Measurements from ENCODE around the gene ZSCAN20. TPM values are rescaled to one million over a fixed set of nuclear protein-coding genes. Genes with fewer than 3 reads are reported as not detected.

The ZSCAN20 gene
- total RNA-seq, 1 donor from 2014 or later, result 6.9 TPM

- Histone ChIP-seq H3K4me1 (ENCODE audit: insufficient read depth, low read length) (peaks cover 42% of the 10 kb centered on the region), H4K20me1 (ENCODE audit: insufficient read depth, low read length) (no peaks in the 10 kb centered on the region), H2AFZ (ENCODE audit: low read depth, low read length) (no peak overlapping the region), H3K27me3 (ENCODE audit: insufficient read depth, low read length) (no peaks in the 10 kb centered on the region), H3K27ac (ENCODE audit: low read depth, low read length) (no peak overlapping the region), H3K36me3 (ENCODE audit: insufficient read depth, low read length) (no peaks in the 10 kb centered on the region), H3K9ac (ENCODE audit: low read length) (peak overlapping the region; percentile 23), H3K4me3 (ENCODE audit: insufficient read depth, low read depth, low read length) (no peak overlapping the region), H3K4me2 (ENCODE audit: low read length) (peak overlapping the region; percentile 8), H3K79me2 (ENCODE audit: insufficient read depth, low read length) (no peaks in the 10 kb centered on the region), H3K9me3 (ENCODE audit: insufficient read depth, low read depth, low read length) (no peaks in the 10 kb centered on the region)
- peak; percentile 96 for FAIRE-seq
- peaks cover 3% of the 10 kb centered on the region for H3K9me3 Mint-ChIP-seq (ENCODE audit: unreplicated experiment)
- no peak overlapping the region for H3K4me3 Mint-ChIP-seq (ENCODE audit: unreplicated experiment)
- DNase-seq (ENCODE audit: low read depth), result peak; percentile 74
- H3K27ac Mint-ChIP-seq (ENCODE audit: unreplicated experiment), result no peak overlapping the region
- H3K27me3 Mint-ChIP-seq (ENCODE audit: low read depth, unreplicated experiment), result no peaks in the 10 kb centered on the region
- no peaks in the 10 kb centered on the region for H3K36me3 Mint-ChIP-seq (ENCODE audit: low read depth, unreplicated experiment)
- H3K4me1 Mint-ChIP-seq (ENCODE audit: low read depth, unreplicated experiment), result peaks cover 36% of the 10 kb centered on the region
- no peak for TF ChIP-seq EZH2 (IDR thresholded peaks at IDR 0.05; ENCODE audit: insufficient read depth, low read length)
- TF ChIP-seq, protein P1, sequence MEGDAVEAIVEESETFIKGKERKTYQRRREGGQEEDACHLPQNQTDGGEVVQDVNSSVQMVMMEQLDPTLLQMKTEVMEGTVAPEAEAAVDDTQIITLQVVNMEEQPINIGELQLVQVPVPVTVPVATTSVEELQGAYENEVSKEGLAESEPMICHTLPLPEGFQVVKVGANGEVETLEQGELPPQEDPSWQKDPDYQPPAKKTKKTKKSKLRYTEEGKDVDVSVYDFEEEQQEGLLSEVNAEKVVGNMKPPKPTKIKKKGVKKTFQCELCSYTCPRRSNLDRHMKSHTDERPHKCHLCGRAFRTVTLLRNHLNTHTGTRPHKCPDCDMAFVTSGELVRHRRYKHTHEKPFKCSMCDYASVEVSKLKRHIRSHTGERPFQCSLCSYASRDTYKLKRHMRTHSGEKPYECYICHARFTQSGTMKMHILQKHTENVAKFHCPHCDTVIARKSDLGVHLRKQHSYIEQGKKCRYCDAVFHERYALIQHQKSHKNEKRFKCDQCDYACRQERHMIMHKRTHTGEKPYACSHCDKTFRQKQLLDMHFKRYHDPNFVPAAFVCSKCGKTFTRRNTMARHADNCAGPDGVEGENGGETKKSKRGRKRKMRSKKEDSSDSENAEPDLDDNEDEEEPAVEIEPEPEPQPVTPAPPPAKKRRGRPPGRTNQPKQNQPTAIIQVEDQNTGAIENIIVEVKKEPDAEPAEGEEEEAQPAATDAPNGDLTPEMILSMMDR (IDR thresholded peaks at IDR 0.05; ENCODE audit: insufficient read depth, low read depth, low read length), result peak; percentile 83
Observed at GRCh38 chr1:33455539-33456501, 16.6 kb upstream of the ZSCAN20 start.

GRCh38 chr1:33456502-33456886 is 16.0 kb upstream of the ZSCAN20 start:
- H3K4me1 Mint-ChIP-seq (ENCODE audit: low read depth, unreplicated experiment), result peaks cover 43% of the 10 kb centered on the region
- Histone ChIP-seq H3K4me3 (ENCODE audit: insufficient read depth, low read depth, low read length) (no peak overlapping the region), H3K9ac (ENCODE audit: low read length) (no peak overlapping the region), H3K4me1 (ENCODE audit: insufficient read depth, low read length) (peaks cover 47% of the 10 kb centered on the region), H3K9me3 (ENCODE audit: insufficient read depth, low read depth, low read length) (no peaks in the 10 kb centered on the region), H3K4me2 (ENCODE audit: low read length) (peak overlapping the region; percentile 8), H3K79me2 (ENCODE audit: insufficient read depth, low read length) (no peaks in the 10 kb centered on the region), H4K20me1 (ENCODE audit: insufficient read depth, low read length) (no peaks in the 10 kb centered on the region), H3K27me3 (ENCODE audit: insufficient read depth, low read length) (no peaks in the 10 kb centered on the region), H2AFZ (ENCODE audit: low read depth, low read length) (no peak overlapping the region), H3K27ac (ENCODE audit: low read depth, low read length) (no peak overlapping the region), H3K36me3 (ENCODE audit: insufficient read depth, low read length) (no peaks in the 10 kb centered on the region)
- H3K9me3 Mint-ChIP-seq (ENCODE audit: unreplicated experiment), result peaks cover 4% of the 10 kb centered on the region
- no peaks in the 10 kb centered on the region for H3K27me3 Mint-ChIP-seq (ENCODE audit: low read depth, unreplicated experiment)
- no peak for FAIRE-seq
- no peak for DNase-seq (ENCODE audit: low read depth)
- H3K36me3 Mint-ChIP-seq (ENCODE audit: low read depth, unreplicated experiment), result no peaks in the 10 kb centered on the region
- H3K4me3 Mint-ChIP-seq (ENCODE audit: unreplicated experiment), result no peak overlapping the region
- no peak overlapping the region for H3K27ac Mint-ChIP-seq (ENCODE audit: unreplicated experiment)
- no peak for TF ChIP-seq EZH2 (IDR thresholded peaks at IDR 0.05; ENCODE audit: insufficient read depth, low read length)
- TF ChIP-seq, protein P1 (IDR thresholded peaks at IDR 0.05; ENCODE audit: insufficient read depth, low read depth, low read length), result no peak

- Histone ChIP-seq H3K9ac (ENCODE audit: low read length) (no peak overlapping the region), H3K36me3 (ENCODE audit: insufficient read depth, low read length) (no peaks in the 10 kb centered on the region), H3K27ac (ENCODE audit: low read depth, low read length) (no peak overlapping the region), H3K4me3 (ENCODE audit: insufficient read depth, low read depth, low read length) (no peak overlapping the region), H3K27me3 (ENCODE audit: insufficient read depth, low read length) (no peaks in the 10 kb centered on the region), H3K79me2 (ENCODE audit: insufficient read depth, low read length) (no peaks in the 10 kb centered on the region), H4K20me1 (ENCODE audit: insufficient read depth, low read length) (no peaks in the 10 kb centered on the region), H3K4me1 (ENCODE audit: insufficient read depth, low read length) (peaks cover 43% of the 10 kb centered on the region), H2AFZ (ENCODE audit: low read depth, low read length) (no peak overlapping the region), H3K4me2 (ENCODE audit: low read length) (peak overlapping the region; percentile 56), H3K9me3 (ENCODE audit: insufficient read depth, low read depth, low read length) (no peaks in the 10 kb centered on the region)
- H3K27ac Mint-ChIP-seq (ENCODE audit: unreplicated experiment), result peak overlapping the region; percentile 49
- peak; percentile 36 for DNase-seq (ENCODE audit: low read depth)
- H3K9me3 Mint-ChIP-seq (ENCODE audit: unreplicated experiment), result peaks cover 1% of the 10 kb centered on the region
- H3K4me3 Mint-ChIP-seq (ENCODE audit: unreplicated experiment), result peak overlapping the region; percentile 11
- peak; percentile 45 for FAIRE-seq
- TF ChIP-seq, protein P1 (IDR thresholded peaks at IDR 0.05; ENCODE audit: insufficient read depth, low read depth, low read length), result no peak
- no peak for TF ChIP-seq EZH2 (IDR thresholded peaks at IDR 0.05; ENCODE audit: insufficient read depth, low read length)
- H3K27me3 Mint-ChIP-seq (ENCODE audit: low read depth, unreplicated experiment), result no peaks in the 10 kb centered on the region
- peaks cover 45% of the 10 kb centered on the region for H3K4me1 Mint-ChIP-seq (ENCODE audit: low read depth, unreplicated experiment)
- H3K36me3 Mint-ChIP-seq (ENCODE audit: low read depth, unreplicated experiment), result no peaks in the 10 kb centered on the region
Observed at GRCh38 chr1:33459691-33460090, 12.8 kb upstream of the ZSCAN20 start.

All from astrocyte (in vitro differentiated cells and primary cell).